ENCODE data around the gene PLA2G4D.

The PLA2G4D gene

GRCh38 chr15:42070279-42070975 lies 23.9 kb downstream of the PLA2G4D start:
- Histone ChIP-seq H3K9me3 (ENCODE audit: low read length) (no peaks in the 10 kb centered on the region), H3K27ac (ENCODE audit: low read depth, low read length, poor library complexity, severe bottlenecking) (no peak overlapping the region), H3K4me3 (ENCODE audit: low read depth, low read length, poor library complexity, severe bottlenecking) (no peak overlapping the region), H3F3A (ENCODE audit: insufficient read depth, low read length) (no peaks in the 10 kb centered on the region), H3K27me3 (ENCODE audit: insufficient read depth, low read length) (no peaks in the 10 kb centered on the region), H3K9ac (ENCODE audit: low read length) (no peak overlapping the region), H2AFZ (ENCODE audit: low read length) (no peak overlapping the region), H3K4me2 (ENCODE audit: low read length) (no peak overlapping the region), H3K36me3 (ENCODE audit: insufficient read depth, low read length) (no peaks in the 10 kb centered on the region; the same call in 1 of the 2 replicates), H3K9me2 (ENCODE audit: low read depth, low read length) (no peaks in the 10 kb centered on the region), H3K79me2 (ENCODE audit: insufficient read depth, low read length) (no peaks in the 10 kb centered on the region), H3K4me1 (ENCODE audit: insufficient read depth, low read length, severe bottlenecking) (peaks cover under 1% of the 10 kb centered on the region), H4K20me1 (ENCODE audit: insufficient read depth, low read length) (no peaks in the 10 kb centered on the region)
- TF ChIP-seq EZH2 (IDR thresholded peaks at IDR 0.05; ENCODE audit: borderline replicate concordance, low read length) = no peak
- no peak for TF ChIP-seq CTCF (IDR thresholded peaks at IDR 0.05; ENCODE audit: low read length)

DNA sequence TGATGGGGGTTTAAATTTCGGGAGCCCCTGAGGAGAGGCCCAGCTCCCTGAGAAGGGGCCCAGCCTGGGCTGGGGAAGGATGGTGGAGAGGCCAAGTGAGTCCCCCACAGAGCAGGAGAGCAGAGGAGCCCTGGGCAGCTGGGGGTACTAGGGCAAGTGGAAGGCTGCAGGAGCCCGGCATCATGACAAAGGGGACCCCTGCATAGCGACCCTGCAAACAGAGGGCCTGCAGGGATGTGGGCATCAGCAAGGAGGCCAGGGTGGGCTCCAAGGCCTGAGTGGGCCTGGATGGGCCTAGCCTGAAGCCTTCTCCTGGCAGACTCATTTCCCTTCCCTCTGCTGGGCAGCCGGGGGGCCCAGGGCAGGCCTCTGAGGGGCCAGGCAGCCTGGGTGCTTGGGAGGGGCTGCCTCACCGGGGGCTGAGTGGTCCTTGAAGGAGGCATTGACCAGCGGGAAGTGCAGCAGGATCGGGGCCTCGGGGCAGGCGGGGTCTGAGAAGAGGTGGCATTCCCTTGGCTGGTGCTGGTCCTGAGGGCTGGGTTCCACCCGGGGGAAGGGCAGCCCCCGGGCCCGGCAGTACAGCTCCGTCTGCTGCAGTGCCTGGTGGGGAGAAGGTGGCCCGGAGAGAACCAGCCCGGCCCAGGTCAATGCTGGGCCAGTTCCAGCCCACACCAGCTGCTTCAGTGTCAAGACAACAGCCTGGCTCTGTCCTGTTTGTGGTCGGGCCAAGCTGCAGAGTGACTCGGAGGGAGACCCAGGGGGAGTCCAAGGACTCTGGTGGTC lies 24.7 kb downstream of the PLA2G4D start:
- no peak for TF ChIP-seq CTCF (IDR thresholded peaks at IDR 0.05; ENCODE audit: low read length)
- TF ChIP-seq EZH2 (IDR thresholded peaks at IDR 0.05; ENCODE audit: borderline replicate concordance, low read length) = no peak
- H3K9me2 ChIP-seq (ENCODE audit: low read depth, low read length) = no peaks in the 10 kb centered on the region
- no peaks in the 10 kb centered on the region for H3K9me3 ChIP-seq (ENCODE audit: low read length)
- H2AFZ ChIP-seq (ENCODE audit: low read length) = no peak overlapping the region
- H3K79me2 ChIP-seq (ENCODE audit: insufficient read depth, low read length) = no peaks in the 10 kb centered on the region
- H3K4me1 ChIP-seq (ENCODE audit: insufficient read depth, low read length, severe bottlenecking) = peaks cover 8% of the 10 kb centered on the region
- no peak overlapping the region for H3K4me3 ChIP-seq (ENCODE audit: low read depth, low read length, poor library complexity, severe bottlenecking)
- no peak overlapping the region for H3K27ac ChIP-seq (ENCODE audit: low read depth, low read length, poor library complexity, severe bottlenecking)
- H3K4me2 ChIP-seq (ENCODE audit: low read length) = no peak overlapping the region
- H3K27me3 ChIP-seq (ENCODE audit: insufficient read depth, low read length) = no peaks in the 10 kb centered on the region
- no peaks in the 10 kb centered on the region for H4K20me1 ChIP-seq (ENCODE audit: insufficient read depth, low read length)
- no peak overlapping the region for H3K9ac ChIP-seq (ENCODE audit: low read length)
- no peaks in the 10 kb centered on the region; the same call in 1 of the 2 replicates for H3K36me3 ChIP-seq (ENCODE audit: insufficient read depth, low read length)
- no peaks in the 10 kb centered on the region for H3F3A ChIP-seq (ENCODE audit: insufficient read depth, low read length)

DNA sequence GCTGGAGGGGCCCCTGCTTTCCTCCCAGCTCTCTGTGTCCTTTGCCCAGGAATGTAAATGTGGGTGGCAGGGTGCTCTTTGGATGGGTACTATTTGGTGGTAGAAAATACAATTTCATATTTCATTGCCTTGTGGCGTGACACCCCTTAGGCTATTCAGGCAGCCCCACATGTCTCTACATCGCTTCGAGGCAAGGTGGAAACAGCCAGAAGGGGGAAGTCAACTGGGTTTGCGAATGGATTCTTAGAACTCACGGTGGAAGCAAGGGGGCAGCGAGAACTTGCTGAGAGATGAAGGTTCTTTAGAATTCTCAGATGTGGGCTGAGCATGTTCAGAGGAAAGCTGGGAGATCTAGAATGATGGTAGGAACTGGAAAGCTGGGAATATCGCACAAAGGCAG lies 25.3 kb downstream of the PLA2G4D start:
- H3K36me3 ChIP-seq (ENCODE audit: insufficient read depth, low read length) = no peaks in the 10 kb centered on the region; the same call in 1 of the 2 replicates
- no peaks in the 10 kb centered on the region for H4K20me1 ChIP-seq (ENCODE audit: insufficient read depth, low read length)
- H3K4me2 ChIP-seq (ENCODE audit: low read length) = no peak overlapping the region
- no peak overlapping the region for H2AFZ ChIP-seq (ENCODE audit: low read length)
- H3K27ac ChIP-seq (ENCODE audit: low read depth, low read length, poor library complexity, severe bottlenecking) = no peak overlapping the region
- no peaks in the 10 kb centered on the region for H3K79me2 ChIP-seq (ENCODE audit: insufficient read depth, low read length)
- H3K9ac ChIP-seq (ENCODE audit: low read length) = no peak overlapping the region
- H3F3A ChIP-seq (ENCODE audit: insufficient read depth, low read length) = no peaks in the 10 kb centered on the region
- no peak overlapping the region for H3K4me3 ChIP-seq (ENCODE audit: low read depth, low read length, poor library complexity, severe bottlenecking)
- H3K27me3 ChIP-seq (ENCODE audit: insufficient read depth, low read length) = no peaks in the 10 kb centered on the region
- no peaks in the 10 kb centered on the region for H3K9me3 ChIP-seq (ENCODE audit: low read length)
- peaks cover 8% of the 10 kb centered on the region for H3K4me1 ChIP-seq (ENCODE audit: insufficient read depth, low read length, severe bottlenecking)
- H3K9me2 ChIP-seq (ENCODE audit: low read depth, low read length) = no peaks in the 10 kb centered on the region
- TF ChIP-seq EZH2 (IDR thresholded peaks at IDR 0.05; ENCODE audit: borderline replicate concordance, low read length) = no peak
- no peak for TF ChIP-seq CTCF (IDR thresholded peaks at IDR 0.05; ENCODE audit: low read length)
